ENCODE measurements around the gene CCT7.

Gene CCT7

GRCh38 chr2:73246850-73247249, 12.7 kb downstream of the CCT7 start:
- H4K20me1 ChIP-seq (ENCODE audit: low read depth, low read length): 0 out of 2 replicates have a peak, but pooled peaks cover 8% of the 10 kb centered on the region
- TF ChIP-seq, protein P1, sequence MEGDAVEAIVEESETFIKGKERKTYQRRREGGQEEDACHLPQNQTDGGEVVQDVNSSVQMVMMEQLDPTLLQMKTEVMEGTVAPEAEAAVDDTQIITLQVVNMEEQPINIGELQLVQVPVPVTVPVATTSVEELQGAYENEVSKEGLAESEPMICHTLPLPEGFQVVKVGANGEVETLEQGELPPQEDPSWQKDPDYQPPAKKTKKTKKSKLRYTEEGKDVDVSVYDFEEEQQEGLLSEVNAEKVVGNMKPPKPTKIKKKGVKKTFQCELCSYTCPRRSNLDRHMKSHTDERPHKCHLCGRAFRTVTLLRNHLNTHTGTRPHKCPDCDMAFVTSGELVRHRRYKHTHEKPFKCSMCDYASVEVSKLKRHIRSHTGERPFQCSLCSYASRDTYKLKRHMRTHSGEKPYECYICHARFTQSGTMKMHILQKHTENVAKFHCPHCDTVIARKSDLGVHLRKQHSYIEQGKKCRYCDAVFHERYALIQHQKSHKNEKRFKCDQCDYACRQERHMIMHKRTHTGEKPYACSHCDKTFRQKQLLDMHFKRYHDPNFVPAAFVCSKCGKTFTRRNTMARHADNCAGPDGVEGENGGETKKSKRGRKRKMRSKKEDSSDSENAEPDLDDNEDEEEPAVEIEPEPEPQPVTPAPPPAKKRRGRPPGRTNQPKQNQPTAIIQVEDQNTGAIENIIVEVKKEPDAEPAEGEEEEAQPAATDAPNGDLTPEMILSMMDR (IDR thresholded peaks at IDR 0.05; ENCODE audit: insufficient read depth, low read length, poor library complexity, severe bottlenecking): no peak
- no peak for TF ChIP-seq EZH2phosphoT487 (conservative IDR thresholded peaks at IDR 0.05; ENCODE audit: low read length)
- no peaks in the 10 kb centered on the region for H3F3A ChIP-seq (ENCODE audit: insufficient read depth)
- peaks cover 34% of the 10 kb centered on the region; the same call in 1 of the 2 replicates for H3K79me2 ChIP-seq (ENCODE audit: insufficient read depth, low read length)
- no peak overlapping the region for H3K4me2 ChIP-seq (ENCODE audit: low read depth, low read length, poor library complexity, severe bottlenecking)
- H3K9me3 ChIP-seq (ENCODE audit: insufficient read depth, low read length): no peaks in the 10 kb centered on the region
- no peak overlapping the region for H2AFZ ChIP-seq (ENCODE audit: low read depth, low read length, severe bottlenecking)
- H3K27ac ChIP-seq (ENCODE audit: low read depth, low read length): no peak overlapping the region
- no peaks in the 10 kb centered on the region for H3K9me2 ChIP-seq (replicated peaks; ENCODE audit: insufficient read depth, low read length)
- H3K4me3 ChIP-seq (ENCODE audit: insufficient read depth, low read length, poor library complexity, severe bottlenecking): no peak overlapping the region
- peaks cover 48% of the 10 kb centered on the region for H3K36me3 ChIP-seq (ENCODE audit: low read length)
- no peaks in the 10 kb centered on the region for H3K27me3 ChIP-seq (ENCODE audit: low read length)
- H3K9ac ChIP-seq (ENCODE audit: low read length): no peak overlapping the region

DNA sequence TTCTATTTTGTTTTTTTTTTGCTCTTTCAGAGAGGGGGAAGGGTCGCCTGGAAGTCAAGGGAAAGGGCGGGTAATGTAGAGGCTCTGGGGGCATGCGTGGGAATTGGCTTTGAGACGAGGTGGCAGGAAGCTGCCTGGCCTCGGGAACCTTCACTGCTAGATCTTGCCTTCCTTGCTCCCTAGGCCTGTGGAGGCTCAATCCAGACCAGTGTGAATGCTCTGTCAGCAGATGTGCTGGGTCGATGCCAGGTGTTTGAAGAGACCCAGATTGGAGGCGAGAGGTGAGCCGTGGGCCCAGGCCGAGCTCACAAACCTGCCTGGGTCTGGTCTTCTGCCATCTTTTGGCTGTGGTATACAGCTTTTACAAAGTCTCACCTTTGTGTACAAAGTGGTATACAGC, 15.5 kb downstream of the CCT7 start:
- no peak for TF ChIP-seq EZH2phosphoT487 (conservative IDR thresholded peaks at IDR 0.05; ENCODE audit: low read length)
- TF ChIP-seq, protein P1 (IDR thresholded peaks at IDR 0.05; ENCODE audit: insufficient read depth, low read length, poor library complexity, severe bottlenecking): no peak
- Histone ChIP-seq H3K36me3 (ENCODE audit: low read length) (peaks cover 39% of the 10 kb centered on the region), H3F3A (ENCODE audit: insufficient read depth) (peaks cover 20% of the 10 kb centered on the region), H3K9me3 (ENCODE audit: insufficient read depth, low read length) (no peaks in the 10 kb centered on the region), H4K20me1 (ENCODE audit: low read depth, low read length) (no peaks in the 10 kb centered on the region; the same call in 1 of the 2 replicates), H3K9ac (ENCODE audit: low read length) (no peak overlapping the region), H3K9me2 (replicated peaks; ENCODE audit: insufficient read depth, low read length) (no peaks in the 10 kb centered on the region), H2AFZ (ENCODE audit: low read depth, low read length, severe bottlenecking) (no peak overlapping the region), H3K79me2 (ENCODE audit: insufficient read depth, low read length) (peaks cover 13% of the 10 kb centered on the region; the same call in 1 of the 2 replicates), H3K4me2 (ENCODE audit: low read depth, low read length, poor library complexity, severe bottlenecking) (no peak overlapping the region), H3K4me3 (ENCODE audit: insufficient read depth, low read length, poor library complexity, severe bottlenecking) (no peak overlapping the region), H3K27me3 (ENCODE audit: low read length) (no peaks in the 10 kb centered on the region), H3K27ac (ENCODE audit: low read depth, low read length) (no peak overlapping the region)

- Histone ChIP-seq H2AFZ (ENCODE audit: low read depth, low read length, severe bottlenecking) (no peak overlapping the region), H3K4me2 (ENCODE audit: low read depth, low read length, poor library complexity, severe bottlenecking) (no peak overlapping the region), H3K4me3 (ENCODE audit: insufficient read depth, low read length, poor library complexity, severe bottlenecking) (no peak overlapping the region), H3K27ac (ENCODE audit: low read depth, low read length) (no peak overlapping the region), H3K9me2 (replicated peaks; ENCODE audit: insufficient read depth, low read length) (no peaks in the 10 kb centered on the region), H4K20me1 (ENCODE audit: low read depth, low read length) (no peaks in the 10 kb centered on the region; the same call in 1 of the 2 replicates), H3K9ac (ENCODE audit: low read length) (no peak overlapping the region), H3K9me3 (ENCODE audit: insufficient read depth, low read length) (no peaks in the 10 kb centered on the region), H3F3A (ENCODE audit: insufficient read depth) (peaks cover 20% of the 10 kb centered on the region), H3K79me2 (ENCODE audit: insufficient read depth, low read length) (peaks cover 13% of the 10 kb centered on the region; the same call in 1 of the 2 replicates), H3K27me3 (ENCODE audit: low read length) (no peaks in the 10 kb centered on the region), H3K36me3 (ENCODE audit: low read length) (peaks cover 29% of the 10 kb centered on the region)
- TF ChIP-seq, protein P1 (IDR thresholded peaks at IDR 0.05; ENCODE audit: insufficient read depth, low read length, poor library complexity, severe bottlenecking): no peak
- no peak for TF ChIP-seq EZH2phosphoT487 (conservative IDR thresholded peaks at IDR 0.05; ENCODE audit: low read length)
Observed at GRCh38 chr2:73250872-73251846, 17.1 kb downstream of the CCT7 start.

Measured in SU-DHL-6 (cell line).